Mammary epithelial cell (primary cell): ENCODE data around the gene ACTMAP.

Experiments
- CTCF ChIP-seq, 2 donors: IDR thresholded peaks in 1 of 2; conservative IDR thresholded peaks in 1 of 2; 2 replicates each; pipeline ENCODE4 v1.5.1; 2011 to 2012; ENCODE audit warnings: inconsistent platforms in 2 of 2, low read length in 2 of 2, mild to moderate bottlenecking in 2 of 2, control low read depth in 1 of 2, low read depth in 1 of 2; ENCODE audit not compliant: insufficient read depth in 1 of 2; ENCODE audit errors: extremely low read depth in 1 of 2
- EZH2 ChIP-seq: IDR thresholded peaks from 2 replicates; pipeline ENCODE4 v1.6.1; 2012; ENCODE audit warnings: low read length, inconsistent platforms, borderline replicate concordance

- TF ChIP-seq CTCF (conservative IDR thresholded peaks at IDR 0.05 in 1 of 2, IDR thresholded peaks at IDR 0.05 in 1 of 2; ENCODE audit: extremely low read depth in 1 of 2, insufficient read depth in 1 of 2, low read depth in 1 of 2, low read length in 2 of 2), result no peak
- no peak for TF ChIP-seq EZH2
Observed at GRCh38 chr19:40721936-40722661, 28.2 kb downstream of the ACTMAP start.
